DND-41 (cell line): ENCODE measurements around the gene FHOD3.

ENCODE experiments used
- ATAC-seq: fragments of 200-7000 bp; cut with Tn5 transposase; 3 replicates; pipeline ENCODE4 v1.9.1; 2021; ENCODE audit warnings: low read depth; ENCODE audit not compliant: insufficient read depth
- DNase-seq: peaks from one replicate; pipeline ENCODE4 v3.0.0-alpha.2; 2020
- H2AFZ ChIP-seq: 2 replicates; pipeline ENCODE4 v1.6.0; 2012; ENCODE audit warnings: low read depth, low read length
- H3K27ac ChIP-seq: 2 replicates; pipeline ENCODE4 v1.5.1; 2012; ENCODE audit warnings: low read length, inconsistent platforms
- H3K27me3 ChIP-seq: fragments of 200-600 bp; sonication (generic); 2 replicates; pipeline ENCODE4 v1.6.0; 2012; ENCODE audit warnings: low read length, mild to moderate bottlenecking, inconsistent platforms; ENCODE audit not compliant: insufficient read depth, poor library complexity
- H3K36me3 ChIP-seq: 2 replicates; pipeline ENCODE4 v1.5.1; 2012; ENCODE audit warnings: low read length, inconsistent platforms; ENCODE audit not compliant: insufficient read depth
- H3K4me1 ChIP-seq: 2 replicates; pipeline ENCODE4 v1.5.1; 2012; ENCODE audit warnings: mild to moderate bottlenecking, low read length; ENCODE audit not compliant: insufficient read depth
- H3K4me2 ChIP-seq: 2 replicates; pipeline ENCODE4 v1.6.0; 2012; ENCODE audit warnings: mild to moderate bottlenecking, moderate library complexity, low read length, inconsistent platforms; ENCODE audit not compliant: insufficient read depth
- H3K4me3 ChIP-seq, 2 experiments: fragments of 200-600 bp in 1 of 2; shearing (Covaris generic) in 1 of 2; 2 replicates each; pipeline ENCODE4 v1.5.1; 2012 to 2016; ENCODE audit warnings: inconsistent platforms in 2 of 2, low read length in 2 of 2, mild to moderate bottlenecking in 2 of 2, low read depth in 1 of 2, moderate library complexity in 1 of 2
- H3K79me2 ChIP-seq: 2 replicates; pipeline ENCODE4 v1.6.0; 2012; ENCODE audit warnings: low read length, inconsistent platforms; ENCODE audit not compliant: insufficient read depth
- H3K9ac ChIP-seq: 2 replicates; pipeline ENCODE4 v1.6.0; 2012; ENCODE audit warnings: low read depth, mild to moderate bottlenecking, inconsistent platforms, low read length, moderate library complexity
- H3K9me3 ChIP-seq: 2 replicates; pipeline ENCODE4 v1.5.1; 2012; ENCODE audit warnings: low read length, moderate library complexity, mild to moderate bottlenecking, inconsistent platforms; ENCODE audit not compliant: insufficient read depth, severe bottlenecking
- H4K20me1 ChIP-seq: 2 replicates; pipeline ENCODE4 v1.6.0; 2012; ENCODE audit warnings: low read length; ENCODE audit not compliant: insufficient read depth
- CTCF ChIP-seq: IDR thresholded peaks from 2 replicates; pipeline ENCODE4 v1.5.1; 2012; ENCODE audit warnings: borderline replicate concordance, low read length, moderate library complexity, mild to moderate bottlenecking; ENCODE audit not compliant: poor library complexity, severe bottlenecking; ENCODE audit errors: extremely low read depth
- EZH2 ChIP-seq: IDR thresholded peaks from 3 replicates; pipeline ENCODE4 v1.6.1; 2012; ENCODE audit warnings: borderline replicate concordance, low read depth, mild to moderate bottlenecking, moderate library complexity, low read length, inconsistent platforms; ENCODE audit not compliant: severe bottlenecking

FHOD3 gene

GRCh38 chr18:36629836-36630235 lies 332.3 kb downstream of the FHOD3 start:
- no peaks in the 10 kb centered on the region for H3K27me3 ChIP-seq
- no peaks in the 10 kb centered on the region for H3K79me2 ChIP-seq
- DNase-seq = no peak
- TF ChIP-seq CTCF (no peak), EZH2 (no peak)
- H4K20me1 ChIP-seq = no peaks in the 10 kb centered on the region
- no peak overlapping the region for H3K4me3 ChIP-seq
- no peak overlapping the region for H3K9ac ChIP-seq
- H3K27ac ChIP-seq = no peak overlapping the region
- H3K4me1 ChIP-seq = no peaks in the 10 kb centered on the region
- H3K4me2 ChIP-seq = no peak overlapping the region
- no peaks in the 10 kb centered on the region for H3K36me3 ChIP-seq
- no peak for ATAC-seq
- H3K9me3 ChIP-seq = no peaks in the 10 kb centered on the region
- H2AFZ ChIP-seq = no peak overlapping the region

- H3K4me3 ChIP-seq = no peak overlapping the region
- no peaks in the 10 kb centered on the region for H3K36me3 ChIP-seq
- no peaks in the 10 kb centered on the region for H3K27me3 ChIP-seq
- H2AFZ ChIP-seq = no peak overlapping the region
- no peaks in the 10 kb centered on the region for H3K9me3 ChIP-seq
- H4K20me1 ChIP-seq = no peaks in the 10 kb centered on the region
- H3K9ac ChIP-seq = no peak overlapping the region
- H3K4me1 ChIP-seq = no peaks in the 10 kb centered on the region
- DNase-seq (no peak), ATAC-seq (no peak)
- no peak for TF ChIP-seq EZH2
- no peak for TF ChIP-seq CTCF
- H3K27ac ChIP-seq = no peak overlapping the region
- no peak overlapping the region for H3K4me2 ChIP-seq
- H3K79me2 ChIP-seq = no peaks in the 10 kb centered on the region
Observed at GRCh38 chr18:36630917-36631316, 333.4 kb downstream of the FHOD3 start.

GRCh38 chr18:36633961-36634412 lies 336.5 kb downstream of the FHOD3 start:
- Histone ChIP-seq H3K27me3 (no peaks in the 10 kb centered on the region), H3K4me1 (no peaks in the 10 kb centered on the region), H3K4me3 (no peak overlapping the region), H2AFZ (no peak overlapping the region), H3K79me2 (no peaks in the 10 kb centered on the region), H4K20me1 (no peaks in the 10 kb centered on the region), H3K9me3 (no peaks in the 10 kb centered on the region), H3K9ac (no peak overlapping the region), H3K4me2 (no peak overlapping the region), H3K27ac (no peak overlapping the region), H3K36me3 (no peaks in the 10 kb centered on the region)
- DNase-seq (no peak), ATAC-seq (no peak)
- no peak for TF ChIP-seq CTCF
- TF ChIP-seq EZH2 = no peak
